H9 (cell line): ENCODE data around the gene MGAT4C. TPM values are rescaled to one million over a fixed set of nuclear protein-coding genes. Genes with fewer than 3 reads are reported as not detected.

Experiments used
- DNase-seq: peaks from one replicate; pipeline ENCODE4 v3.0.0-alpha.2; 2017
- H2AFZ ChIP-seq: one replicate; pipeline ENCODE4 v1.6.1; 2013; ENCODE audit warnings: mild to moderate bottlenecking, low read length, control low read depth, moderate library complexity
- H2AK5ac ChIP-seq: 2 replicates; pipeline ENCODE4 v1.6.1; 2013; ENCODE audit warnings: low read length, control low read depth, mixed read lengths; ENCODE audit not compliant: insufficient read length
- H2BK120ac ChIP-seq: one replicate; pipeline ENCODE4 v1.6.1; 2013; ENCODE audit warnings: low read depth, mild to moderate bottlenecking, low read length, control low read depth, inconsistent platforms; ENCODE audit not compliant: poor library complexity, severe bottlenecking
- H2BK12ac ChIP-seq: 2 replicates; pipeline ENCODE4 v1.6.1; 2013; ENCODE audit warnings: low read length, control low read depth, mixed read lengths, low read depth; ENCODE audit not compliant: insufficient read length
- H2BK15ac ChIP-seq: 2 replicates; pipeline ENCODE4 v1.6.1; 2013; ENCODE audit warnings: low read depth, low read length, control low read depth
- H2BK20ac ChIP-seq: one replicate; pipeline ENCODE4 v1.6.1; 2013; ENCODE audit warnings: low read depth, mild to moderate bottlenecking, low read length, control low read depth, inconsistent platforms; ENCODE audit not compliant: poor library complexity, severe bottlenecking
- H2BK5ac ChIP-seq: 2 replicates; pipeline ENCODE4 v1.6.1; 2013; ENCODE audit warnings: low read length, control low read depth, mixed read lengths; ENCODE audit not compliant: insufficient read length
- H3K14ac ChIP-seq: 2 replicates; pipeline ENCODE4 v1.6.1; 2013; ENCODE audit warnings: low read length, control low read depth; ENCODE audit not compliant: insufficient read depth
- H3K18ac ChIP-seq: 2 replicates; pipeline ENCODE4 v1.6.1; 2013; ENCODE audit warnings: low read depth, mild to moderate bottlenecking, mixed read lengths, low read length, control low read depth; ENCODE audit not compliant: insufficient read length
- H3K23ac ChIP-seq: 2 replicates; pipeline ENCODE4 v1.6.1; 2013; ENCODE audit warnings: low read length, control low read depth, mixed read lengths, low read depth; ENCODE audit not compliant: insufficient read length
- H3K23me2 ChIP-seq: 2 replicates; pipeline ENCODE4 v1.6.1; 2013; ENCODE audit warnings: low read depth, mild to moderate bottlenecking, mixed read lengths, low read length, control low read depth; ENCODE audit not compliant: insufficient read length, poor library complexity, severe bottlenecking
- H3K27ac ChIP-seq: 2 replicates; pipeline ENCODE4 v1.5.1; 2013; ENCODE audit warnings: low read length, control low read depth, mixed read lengths, low read depth; ENCODE audit not compliant: insufficient read length
- H3K27me3 ChIP-seq: 2 replicates; pipeline ENCODE4 v1.6.1; 2013; ENCODE audit warnings: low read length, control low read depth, inconsistent platforms; ENCODE audit not compliant: insufficient read depth
- H3K4ac ChIP-seq: 2 replicates; pipeline ENCODE4 v1.6.1; 2013; ENCODE audit warnings: low read depth, mild to moderate bottlenecking, control low read depth, inconsistent platforms, low read length, moderate library complexity
- H3K4me1 ChIP-seq: 2 replicates; pipeline ENCODE4 v1.6.1; 2013; ENCODE audit warnings: low read length, control low read depth, inconsistent platforms; ENCODE audit not compliant: insufficient read depth
- H3K4me2 ChIP-seq: 2 replicates; pipeline ENCODE4 v1.6.1; 2013; ENCODE audit warnings: low read length, control low read depth, mixed read lengths; ENCODE audit not compliant: insufficient read length, insufficient read depth
- H3K56ac ChIP-seq: 2 replicates; pipeline ENCODE4 v1.6.1; 2013; ENCODE audit warnings: low read depth, mild to moderate bottlenecking, mixed read lengths, low read length, control low read depth; ENCODE audit not compliant: insufficient read length
- H3K79me1 ChIP-seq: 2 replicates; pipeline ENCODE4 v1.6.1; 2013; ENCODE audit warnings: low read depth, mild to moderate bottlenecking, moderate library complexity, low read length, control low read depth, inconsistent platforms; ENCODE audit not compliant: insufficient read depth, poor library complexity, severe bottlenecking
- H3K79me2 ChIP-seq: 2 replicates; pipeline ENCODE4 v1.6.1; 2013; ENCODE audit warnings: low read length, control low read depth, inconsistent platforms; ENCODE audit not compliant: insufficient read depth
- H3K9ac ChIP-seq: 2 replicates; pipeline ENCODE4 v1.6.1; 2013; ENCODE audit warnings: low read length, control low read depth, mixed read lengths; ENCODE audit not compliant: insufficient read length; ENCODE audit errors: extremely low read depth
- H3K9me3 ChIP-seq: one replicate; pipeline ENCODE4 v1.6.1; 2013; ENCODE audit warnings: low read depth, low read length, inconsistent platforms; ENCODE audit not compliant: control insufficient read depth
- H3T11ph ChIP-seq: one replicate; pipeline ENCODE4 v1.6.1; 2013; ENCODE audit warnings: mild to moderate bottlenecking, low read length, control low read depth, inconsistent platforms
- H4K20me1 ChIP-seq: one replicate; pipeline ENCODE4 v1.6.1; 2013; ENCODE audit not compliant: control insufficient read depth, insufficient read length, insufficient read depth
- H4K5ac ChIP-seq: 2 replicates; pipeline ENCODE4 v1.6.1; 2013; ENCODE audit warnings: low read depth, mild to moderate bottlenecking, mixed read lengths, low read length, control low read depth; ENCODE audit not compliant: insufficient read length
- H4K8ac ChIP-seq: replicated peaks from 2 replicates; pipeline ENCODE4 v1.6.1; 2013; ENCODE audit warnings: low read length, control low read depth, mixed read lengths, low read depth; ENCODE audit not compliant: insufficient read length
- H4K91ac ChIP-seq: 2 replicates; pipeline ENCODE4 v1.6.1; 2013; ENCODE audit warnings: low read depth, mild to moderate bottlenecking, moderate library complexity, mixed read lengths, low read length, control low read depth; ENCODE audit not compliant: insufficient read length
- H3K27ac Mint-ChIP-seq, 3 experiments: 2 replicates in 2 of 3; 3 replicates in 1 of 3; pipeline ENCODE4 v1.8.0; 2020 to 2021; ENCODE audit warnings: mixed read lengths in 3 of 3, mild to moderate bottlenecking in 1 of 3, moderate library complexity in 1 of 3
- H3K27me3 Mint-ChIP-seq: 2 replicates; pipeline ENCODE4 v1.8.0; 2021; ENCODE audit warnings: low read depth, mild to moderate bottlenecking, moderate library complexity, mixed read lengths
- H3K36me3 Mint-ChIP-seq, 3 experiments: 2 replicates in 2 of 3; 3 replicates in 1 of 3; pipeline ENCODE4 v1.8.0; 2020 to 2021; ENCODE audit warnings: low read depth in 3 of 3, mixed read lengths in 3 of 3; ENCODE audit not compliant: insufficient read depth in 1 of 3
- H3K4me1 Mint-ChIP-seq, 2 experiments: 2 replicates each; pipeline ENCODE4 v1.8.0; 2020; ENCODE audit warnings: mixed read lengths in 2 of 2
- H3K4me3 Mint-ChIP-seq, 2 experiments: 2 replicates in 1 of 2; 3 replicates in 1 of 2; pipeline ENCODE4 v1.8.0; 2020 to 2021; ENCODE audit warnings: mild to moderate bottlenecking in 2 of 2, mixed read lengths in 2 of 2, moderate library complexity in 1 of 2
- H3K9me3 Mint-ChIP-seq, 2 experiments: 2 replicates in 1 of 2; 3 replicates in 1 of 2; pipeline ENCODE4 v1.8.0; 2020; ENCODE audit warnings: mild to moderate bottlenecking in 2 of 2, mixed read lengths in 2 of 2, moderate library complexity in 1 of 2
- WGBS: extraction: QIAGEN DNeasy Blood & Tissue Kit; methylation state at CpG from one replicate; pipeline ENCODE4 v1.1.7; 2013; ENCODE audit warnings: missing lambda C conversion rate, low lambda C conversion rate, mixed read lengths; ENCODE audit not compliant: insufficient read length; ENCODE audit errors: extremely low coverage; 5-methylcytosine and 5-hydroxymethylcytosine counted together
- total RNA-seq: library from RNA; stranded (reverse); gene quantifications from 2 replicates; pipeline ENCODE4 v1.2.1, GENCODE V29; 2021
- TF ChIP-seq, protein P1 (sequence below): fragments of 200-600 bp; sonication (generic); conservative IDR thresholded peaks from 3 replicates; pipeline ENCODE4 v1.8.0; 2021; ENCODE audit warnings: antibody characterized with exemption, mild to moderate bottlenecking

Gene MGAT4C
- total RNA-seq, 1 experiment from 2014 or later: 1.3 TPM

DNA sequence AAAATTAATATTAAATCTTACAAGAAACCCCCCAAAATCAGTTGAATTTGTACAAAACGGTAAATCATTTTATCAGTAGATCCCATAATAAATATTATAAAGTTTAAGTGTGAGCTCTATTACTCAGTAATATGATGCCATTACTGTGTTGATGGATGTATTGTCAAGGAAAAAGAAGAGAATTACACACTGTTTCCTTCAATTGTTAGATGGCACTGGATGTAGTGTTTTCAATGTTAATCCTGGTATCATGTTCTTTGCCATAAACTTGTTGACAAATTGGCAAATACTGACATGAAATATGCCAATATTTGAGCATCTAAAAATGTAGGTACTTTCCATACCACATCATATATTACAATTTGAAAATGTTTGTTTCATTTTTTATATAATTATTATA lies 280.5 kb downstream of the MGAT4C start:
- H3K4me1 ChIP-seq: no peaks in the 10 kb centered on the region
- H3K27me3 Mint-ChIP-seq: no peaks in the 10 kb centered on the region
- no peak overlapping the region for H2AFZ ChIP-seq
- H2BK20ac ChIP-seq: no peak overlapping the region
- H3K56ac ChIP-seq: no peak overlapping the region
- no CpG with 5 or more reads among the region's 1 CpG for WGBS
- no peak overlapping the region for H3K4ac ChIP-seq
- H2BK12ac ChIP-seq: no peak overlapping the region
- no peak overlapping the region for H3K27ac Mint-ChIP-seq
- H3K9me3 Mint-ChIP-seq: no peaks in the 10 kb centered on the region
- no peak overlapping the region for H3K9ac ChIP-seq
- H4K5ac ChIP-seq: no peak overlapping the region
- no peaks in the 10 kb centered on the region for H3K27me3 ChIP-seq
- H3K23ac ChIP-seq: no peak overlapping the region
- H3K4me3 Mint-ChIP-seq: no peak overlapping the region
- no peaks in the 10 kb centered on the region for H3K4me1 Mint-ChIP-seq
- no peak overlapping the region for H2AK5ac ChIP-seq
- no peak overlapping the region for H2BK15ac ChIP-seq
- H3K14ac ChIP-seq: no peak overlapping the region
- H3K27ac ChIP-seq: no peak overlapping the region
- H3K79me1 ChIP-seq: no peaks in the 10 kb centered on the region
- H3T11ph ChIP-seq: no peak overlapping the region
- H2BK5ac ChIP-seq: no peak overlapping the region
- no peak for DNase-seq
- H3K23me2 ChIP-seq: no peaks in the 10 kb centered on the region
- no peak overlapping the region for H3K18ac ChIP-seq
- no peaks in the 10 kb centered on the region for H3K9me3 ChIP-seq
- TF ChIP-seq, protein P1, sequence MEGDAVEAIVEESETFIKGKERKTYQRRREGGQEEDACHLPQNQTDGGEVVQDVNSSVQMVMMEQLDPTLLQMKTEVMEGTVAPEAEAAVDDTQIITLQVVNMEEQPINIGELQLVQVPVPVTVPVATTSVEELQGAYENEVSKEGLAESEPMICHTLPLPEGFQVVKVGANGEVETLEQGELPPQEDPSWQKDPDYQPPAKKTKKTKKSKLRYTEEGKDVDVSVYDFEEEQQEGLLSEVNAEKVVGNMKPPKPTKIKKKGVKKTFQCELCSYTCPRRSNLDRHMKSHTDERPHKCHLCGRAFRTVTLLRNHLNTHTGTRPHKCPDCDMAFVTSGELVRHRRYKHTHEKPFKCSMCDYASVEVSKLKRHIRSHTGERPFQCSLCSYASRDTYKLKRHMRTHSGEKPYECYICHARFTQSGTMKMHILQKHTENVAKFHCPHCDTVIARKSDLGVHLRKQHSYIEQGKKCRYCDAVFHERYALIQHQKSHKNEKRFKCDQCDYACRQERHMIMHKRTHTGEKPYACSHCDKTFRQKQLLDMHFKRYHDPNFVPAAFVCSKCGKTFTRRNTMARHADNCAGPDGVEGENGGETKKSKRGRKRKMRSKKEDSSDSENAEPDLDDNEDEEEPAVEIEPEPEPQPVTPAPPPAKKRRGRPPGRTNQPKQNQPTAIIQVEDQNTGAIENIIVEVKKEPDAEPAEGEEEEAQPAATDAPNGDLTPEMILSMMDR: no peak
- no peak overlapping the region for H4K8ac ChIP-seq
- no peaks in the 10 kb centered on the region for H3K79me2 ChIP-seq
- H3K4me2 ChIP-seq: no peak overlapping the region
- H4K20me1 ChIP-seq: no peaks in the 10 kb centered on the region
- no peaks in the 10 kb centered on the region for H3K36me3 Mint-ChIP-seq
- H2BK120ac ChIP-seq: no peak overlapping the region
- H4K91ac ChIP-seq: no peak overlapping the region
